GM12801 (cell line): Measurements from ENCODE around the gene CNIH3.

Experiments
- TF ChIP-seq, protein P1 (sequence below): IDR thresholded peaks from one replicate; pipeline ENCODE4 v1.5.1; 2011; ENCODE audit warnings: control low read depth; ENCODE audit not compliant: insufficient read length; ENCODE audit errors: extremely low read depth

CNIH3 gene

DNA sequence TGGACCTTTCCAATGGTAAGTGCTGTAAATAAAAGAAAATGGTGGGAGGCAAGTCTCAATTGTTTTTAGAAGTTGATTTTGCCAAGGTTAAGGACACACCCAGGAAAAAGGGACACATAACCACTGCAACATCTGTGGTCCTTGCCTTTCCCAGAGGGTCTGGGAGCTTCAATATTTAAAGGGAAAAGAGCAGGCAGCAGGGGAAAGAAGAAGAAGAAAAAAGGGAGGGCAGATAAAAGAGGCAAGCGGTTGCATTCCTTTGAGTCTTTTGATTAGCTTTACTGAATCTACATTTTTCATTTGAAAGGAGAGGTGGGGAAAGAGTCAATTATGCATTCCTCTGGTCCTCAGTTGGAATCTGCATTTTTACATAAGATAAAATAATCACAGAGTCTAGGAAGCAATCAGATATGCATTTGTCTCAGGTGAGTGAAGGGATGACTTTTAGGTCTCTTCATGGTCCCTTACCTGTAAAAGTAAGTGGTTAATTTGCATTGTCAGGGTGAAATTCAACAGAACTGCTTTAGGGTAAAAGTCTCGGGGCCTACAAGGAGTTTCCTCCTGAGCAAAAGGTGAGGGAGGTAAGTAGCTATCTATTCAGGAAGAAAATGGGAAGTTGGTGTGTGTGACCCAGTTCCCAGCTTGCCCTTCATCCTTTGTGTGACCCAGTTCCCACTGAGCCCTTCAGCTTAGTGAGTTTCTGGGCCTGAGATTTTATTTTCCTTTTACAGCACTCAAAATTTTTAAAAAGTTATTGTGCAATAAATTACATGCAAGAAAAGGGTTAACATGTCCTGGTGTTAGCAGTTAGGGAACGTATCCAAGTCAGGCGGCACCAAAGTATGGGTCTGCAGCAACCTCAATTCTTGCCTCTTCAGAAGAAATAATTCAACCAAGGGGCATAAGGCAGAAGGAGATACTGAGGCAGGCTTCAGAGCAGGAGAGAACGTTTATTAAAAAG, 8.6 kb upstream of the CNIH3 start:
- TF ChIP-seq, protein P1, sequence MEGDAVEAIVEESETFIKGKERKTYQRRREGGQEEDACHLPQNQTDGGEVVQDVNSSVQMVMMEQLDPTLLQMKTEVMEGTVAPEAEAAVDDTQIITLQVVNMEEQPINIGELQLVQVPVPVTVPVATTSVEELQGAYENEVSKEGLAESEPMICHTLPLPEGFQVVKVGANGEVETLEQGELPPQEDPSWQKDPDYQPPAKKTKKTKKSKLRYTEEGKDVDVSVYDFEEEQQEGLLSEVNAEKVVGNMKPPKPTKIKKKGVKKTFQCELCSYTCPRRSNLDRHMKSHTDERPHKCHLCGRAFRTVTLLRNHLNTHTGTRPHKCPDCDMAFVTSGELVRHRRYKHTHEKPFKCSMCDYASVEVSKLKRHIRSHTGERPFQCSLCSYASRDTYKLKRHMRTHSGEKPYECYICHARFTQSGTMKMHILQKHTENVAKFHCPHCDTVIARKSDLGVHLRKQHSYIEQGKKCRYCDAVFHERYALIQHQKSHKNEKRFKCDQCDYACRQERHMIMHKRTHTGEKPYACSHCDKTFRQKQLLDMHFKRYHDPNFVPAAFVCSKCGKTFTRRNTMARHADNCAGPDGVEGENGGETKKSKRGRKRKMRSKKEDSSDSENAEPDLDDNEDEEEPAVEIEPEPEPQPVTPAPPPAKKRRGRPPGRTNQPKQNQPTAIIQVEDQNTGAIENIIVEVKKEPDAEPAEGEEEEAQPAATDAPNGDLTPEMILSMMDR = no peak

DNA sequence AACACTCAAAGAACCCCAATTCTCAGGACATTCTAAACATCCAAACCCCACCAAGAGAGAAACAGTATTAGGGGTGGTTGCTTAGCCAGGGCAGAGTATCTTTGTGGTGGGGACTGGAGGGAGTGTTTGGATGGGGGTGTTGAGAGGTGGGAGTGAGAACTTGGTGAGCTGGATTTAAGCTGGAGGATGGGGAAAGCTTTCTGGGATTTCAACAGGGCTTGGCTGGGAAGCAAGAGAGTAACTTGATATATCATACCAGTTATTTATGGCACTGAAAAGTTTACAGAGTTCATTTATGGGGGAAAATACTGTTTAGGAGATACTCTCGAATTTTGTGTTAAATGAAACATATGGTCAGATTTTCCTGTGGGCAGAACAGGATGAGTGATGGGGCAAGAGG, 6.8 kb upstream of the CNIH3 start:
- TF ChIP-seq, protein P1 = no peak

DNA sequence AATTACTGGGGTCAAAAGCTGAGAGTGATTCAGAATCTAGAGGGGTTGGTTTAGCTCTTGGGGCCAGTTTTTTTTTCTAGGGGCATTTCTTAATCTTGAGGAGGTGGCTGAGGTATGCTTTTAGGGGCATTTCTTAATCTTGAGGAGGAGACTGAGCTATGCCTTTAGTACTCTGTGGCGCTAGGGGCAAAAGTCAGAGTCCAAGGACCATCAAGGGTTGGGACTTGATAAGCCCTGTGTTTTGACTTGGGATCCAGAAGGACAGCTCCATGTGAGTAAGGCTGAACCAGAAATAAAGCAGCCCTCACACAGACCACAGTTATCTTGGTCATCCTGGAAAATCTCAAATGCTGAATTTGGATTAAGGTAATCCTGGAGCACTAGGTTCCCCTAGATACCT, 3.9 kb upstream of the CNIH3 start:
- TF ChIP-seq, protein P1 = no peak

DNA sequence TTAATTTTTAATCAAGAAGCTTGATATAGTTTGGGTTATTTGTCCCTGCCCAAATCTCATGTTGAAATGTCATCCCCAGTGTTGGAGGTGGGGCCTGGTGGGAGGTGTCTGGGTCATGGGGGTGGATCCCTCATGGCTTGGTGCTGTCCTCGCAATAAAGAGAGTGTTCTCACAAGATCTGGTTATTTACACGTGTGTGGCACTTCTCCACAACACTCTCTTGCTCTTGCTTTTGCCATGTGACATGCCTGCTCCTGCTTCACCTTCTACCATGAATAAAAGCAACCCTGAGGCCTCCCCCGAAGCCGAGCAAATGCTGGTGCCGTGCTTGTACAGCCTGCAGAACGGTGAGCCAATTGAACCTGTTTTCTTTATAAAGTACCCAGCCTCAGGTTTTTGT, 2.6 kb upstream of the CNIH3 start:
- TF ChIP-seq, protein P1 = no peak

DNA sequence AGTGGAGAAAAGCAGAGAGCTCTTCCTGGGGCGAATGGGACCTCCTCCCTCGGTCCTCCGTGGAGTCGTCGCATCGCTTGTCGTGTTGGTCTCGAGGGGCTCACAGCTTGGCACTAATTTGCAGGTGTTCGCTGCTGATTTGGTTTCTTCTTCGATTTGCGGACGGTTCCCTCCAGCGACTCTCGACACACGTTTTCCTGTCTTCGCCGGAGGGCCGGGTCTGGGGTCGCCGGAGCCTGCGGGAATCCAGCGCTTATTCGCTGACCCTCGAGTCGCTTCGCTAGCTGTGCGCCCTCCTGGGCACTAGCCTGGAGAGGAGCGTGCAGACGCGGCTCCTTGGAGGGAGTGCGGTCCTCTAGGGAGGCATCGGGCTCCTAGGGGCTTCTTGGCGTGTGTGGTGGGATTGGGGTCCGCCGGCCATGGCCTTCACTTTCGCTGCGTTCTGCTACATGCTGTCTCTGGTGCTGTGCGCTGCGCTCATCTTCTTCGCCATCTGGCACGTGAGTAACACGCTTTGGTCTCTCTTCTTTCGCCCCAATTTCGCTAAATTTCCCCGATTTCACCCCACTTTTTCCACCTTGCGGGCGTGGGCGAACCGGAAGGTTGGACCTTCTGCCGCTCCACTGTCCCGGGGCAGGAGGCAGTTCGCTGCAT, 766 bp downstream of the CNIH3 start:
- TF ChIP-seq, protein P1 = no peak

DNA sequence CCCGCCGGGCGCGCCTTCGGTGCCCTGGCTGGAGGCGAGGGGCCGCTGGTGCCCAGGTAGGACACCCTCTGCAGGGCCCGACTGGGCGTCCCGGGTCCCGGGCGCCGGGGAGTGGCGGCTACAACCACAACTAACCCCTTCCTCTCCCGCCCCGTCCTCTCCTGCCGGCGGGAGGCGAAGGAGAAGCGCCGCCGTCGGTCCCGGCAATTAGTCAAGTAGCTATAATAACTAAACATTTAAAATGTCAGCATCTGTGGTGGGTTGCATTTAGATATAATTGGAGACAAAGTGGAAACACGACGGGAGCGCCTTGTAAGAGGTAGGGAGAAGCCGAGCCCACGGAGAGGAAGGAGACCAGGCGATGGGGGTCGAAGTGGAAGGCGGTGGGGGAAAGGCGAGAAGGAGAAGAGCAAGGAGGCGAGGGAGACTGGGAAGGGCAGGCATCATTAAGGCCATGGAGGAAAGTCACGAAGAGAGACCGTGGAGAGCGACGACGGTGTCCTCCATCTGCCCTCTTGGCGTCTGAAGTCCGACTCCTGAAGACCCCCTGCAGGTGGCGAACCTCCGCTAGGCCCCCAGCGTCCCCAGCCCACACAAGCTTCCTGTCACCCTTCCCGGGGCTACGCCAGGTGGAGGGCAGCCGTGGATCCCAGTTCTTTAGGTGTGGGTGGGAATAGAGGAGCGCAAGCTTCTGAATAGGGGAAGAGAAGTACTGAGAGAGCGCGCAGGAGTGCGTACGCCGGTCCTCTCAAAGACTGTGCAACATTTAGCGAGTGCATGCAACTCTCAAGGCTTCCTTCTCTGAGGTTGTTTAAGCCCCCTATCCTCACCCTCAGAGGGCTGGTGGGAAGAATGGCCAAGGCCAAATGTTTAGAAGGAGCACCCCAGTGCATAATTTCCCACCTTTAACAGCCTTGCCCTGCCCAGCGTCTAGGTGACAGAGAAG, 1.6 kb downstream of the CNIH3 start:
- TF ChIP-seq, protein P1 = no peak

DNA sequence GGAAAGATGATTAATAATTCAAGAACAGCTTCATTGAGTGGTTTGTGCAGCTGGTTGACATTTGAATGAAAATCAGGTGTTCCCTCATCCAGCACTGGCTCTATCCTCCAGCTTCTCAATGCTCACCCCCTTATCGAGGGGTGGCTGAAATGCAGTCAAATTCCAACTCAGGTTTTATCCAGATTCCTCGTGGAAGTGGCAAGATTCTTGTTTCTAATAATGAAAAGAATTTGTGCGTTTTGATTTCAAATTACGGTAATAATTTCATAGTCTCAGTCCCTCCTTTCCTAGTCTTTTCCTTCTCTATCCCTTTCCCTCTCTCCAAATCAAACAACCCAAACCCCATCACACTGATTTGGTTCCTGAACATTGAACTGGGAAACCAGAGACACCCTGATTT, 3.1 kb downstream of the CNIH3 start:
- TF ChIP-seq, protein P1 = no peak
